SU-DHL-6 (cell line): ENCODE data around the gene SLAIN2.

Experiments
- H2AFZ ChIP-seq: fragments of 200-600 bp; sonication (generic); 2 replicates; pipeline ENCODE4 v1.6.1; 2014; ENCODE audit warnings: low read depth, mild to moderate bottlenecking, moderate library complexity, mixed read lengths, antibody characterized with exemption, low read length; ENCODE audit not compliant: severe bottlenecking
- H3F3A ChIP-seq: fragments of 200-600 bp; shearing (Covaris generic); 2 replicates; pipeline ENCODE4 v1.6.0; 2016; ENCODE audit warnings: antibody characterized with exemption, mild to moderate bottlenecking; ENCODE audit not compliant: insufficient read depth
- H3K27ac ChIP-seq: fragments of 200-600 bp; sonication (generic); 2 replicates; pipeline ENCODE4 v1.5.1; 2016; ENCODE audit warnings: low read depth, mild to moderate bottlenecking, low read length, moderate library complexity, mixed read lengths
- H3K27me3 ChIP-seq: fragments of 200-600 bp; sonication (generic), shearing (Covaris generic); 2 replicates; pipeline ENCODE4 v1.6.0; 2014; ENCODE audit warnings: mild to moderate bottlenecking, low read length
- H3K36me3 ChIP-seq: fragments of 200-600 bp; sonication (generic); 2 replicates; pipeline ENCODE4 v1.6.1; 2014; ENCODE audit warnings: mild to moderate bottlenecking, low read length, mixed read lengths
- H3K4me2 ChIP-seq: fragments of 300-600, 200-600 bp; shearing (Covaris generic), sonication (generic); 2 replicates; pipeline ENCODE4 v1.6.0; 2014; ENCODE audit warnings: low read length, low read depth, mild to moderate bottlenecking; ENCODE audit not compliant: poor library complexity, severe bottlenecking
- H3K4me3 ChIP-seq: fragments of 200-600 bp; sonication (generic); 2 replicates; pipeline ENCODE4 v1.5.1; 2014; ENCODE audit warnings: antibody characterized with exemption, low read length, mild to moderate bottlenecking, mixed read lengths; ENCODE audit not compliant: insufficient read depth, poor library complexity, severe bottlenecking
- H3K79me2 ChIP-seq: fragments of 200-600 bp; sonication (generic); 2 replicates; pipeline ENCODE4 v1.6.1; 2014; ENCODE audit warnings: mild to moderate bottlenecking, low read length, moderate library complexity; ENCODE audit not compliant: insufficient read depth
- H3K9ac ChIP-seq: fragments of 200-600 bp; sonication (generic); 2 replicates; pipeline ENCODE4 v1.7.0; 2014; ENCODE audit warnings: mild to moderate bottlenecking, low read length
- H3K9me2 ChIP-seq: fragments of 200-600 bp; sonication (generic); replicated peaks from 2 replicates; pipeline ENCODE4 v1.6.1; 2014; ENCODE audit warnings: low read length; ENCODE audit not compliant: insufficient read depth
- H3K9me3 ChIP-seq: fragments of 200-600 bp; sonication (generic); 2 replicates; pipeline ENCODE4 v1.6.1; 2014; ENCODE audit warnings: low read length, mixed read lengths; ENCODE audit not compliant: insufficient read depth
- H4K20me1 ChIP-seq: fragments of 200-600 bp; sonication (generic); 2 replicates; pipeline ENCODE4 v1.6.1; 2014; ENCODE audit warnings: low read depth, mild to moderate bottlenecking, antibody characterized with exemption, low read length, moderate library complexity, mixed read lengths
- CTCF ChIP-seq: fragments of 200-600 bp; sonication (generic); IDR thresholded peaks from one replicate; pipeline ENCODE4 v1.5.1; 2017; ENCODE audit warnings: antibody characterized with exemption, mild to moderate bottlenecking, low read length, moderate library complexity; ENCODE audit not compliant: insufficient read depth, poor library complexity, severe bottlenecking
- EZH2phosphoT487 ChIP-seq: fragments of 200-600 bp; sonication (generic), shearing (Covaris generic); conservative IDR thresholded peaks from 2 replicates; pipeline ENCODE4 v1.6.1; 2018; ENCODE audit warnings: mild to moderate bottlenecking, antibody characterized with exemption, low read length, moderate library complexity, mixed read lengths

SLAIN2 gene

GRCh38 chr4:48372272-48372671 is 30.9 kb downstream of the SLAIN2 start:
- Histone ChIP-seq H3K4me3 (no peak overlapping the region), H3K4me2 (no peak overlapping the region), H3F3A (peaks cover 6% of the 10 kb centered on the region), H4K20me1 (peaks cover under 1% of the 10 kb centered on the region; the same call in 1 of the 2 replicates), H3K27ac (no peak overlapping the region), H3K79me2 (peaks cover 20% of the 10 kb centered on the region; the same call in 1 of the 2 replicates), H3K9ac (no peak overlapping the region), H3K9me3 (no peaks in the 10 kb centered on the region), H2AFZ (no peak overlapping the region), H3K27me3 (no peaks in the 10 kb centered on the region), H3K36me3 (no peaks in the 10 kb centered on the region), H3K9me2 (no peaks in the 10 kb centered on the region)
- TF ChIP-seq EZH2phosphoT487 (no peak), CTCF (no peak)

- Histone ChIP-seq H3K27me3 (no peaks in the 10 kb centered on the region), H4K20me1 (no peaks in the 10 kb centered on the region), H3K36me3 (no peaks in the 10 kb centered on the region), H3K79me2 (0 out of 2 replicates have a peak, but pooled peaks cover 4% of the 10 kb centered on the region), H3K9ac (no peak overlapping the region), H3K27ac (no peak overlapping the region), H3K9me3 (no peaks in the 10 kb centered on the region), H3K4me3 (no peak overlapping the region), H3K4me2 (no peak overlapping the region), H3K9me2 (no peaks in the 10 kb centered on the region), H3F3A (0 out of 2 replicates have a peak, but pooled peaks cover 5% of the 10 kb centered on the region), H2AFZ (no peak overlapping the region)
- TF ChIP-seq CTCF (no peak), EZH2phosphoT487 (no peak)
Measured at GRCh38 chr4:48375651-48376304, 34.4 kb downstream of the SLAIN2 start.

DNA sequence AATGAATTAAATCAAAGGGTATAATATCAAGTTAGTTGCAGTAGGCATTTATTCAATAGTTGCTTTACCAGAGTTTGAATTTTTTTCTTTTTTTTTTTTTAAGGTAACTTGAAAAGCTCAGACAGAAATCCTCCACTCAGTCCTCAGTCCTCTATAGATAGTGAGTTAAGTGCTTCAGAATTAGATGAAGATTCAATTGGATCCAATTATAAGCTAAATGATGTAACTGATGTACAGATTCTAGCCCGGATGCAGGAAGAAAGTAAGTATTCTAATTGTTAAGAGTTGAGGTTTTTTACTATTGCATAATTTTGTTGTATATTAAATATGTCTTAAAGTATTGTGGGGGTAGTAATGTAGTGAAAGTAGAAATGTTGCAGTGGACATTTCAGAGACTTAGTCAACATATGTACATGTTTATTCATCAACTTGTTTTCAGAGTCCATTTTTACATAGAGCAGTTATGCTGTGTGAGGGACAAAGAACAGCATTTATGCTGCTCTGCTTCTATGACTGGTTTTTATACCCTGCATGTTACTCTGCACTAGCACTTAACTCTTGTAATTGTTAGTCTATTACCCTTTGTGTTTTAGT is 38.4 kb downstream of the SLAIN2 start:
- H3K9ac ChIP-seq: no peak overlapping the region
- peaks cover 20% of the 10 kb centered on the region for H3K36me3 ChIP-seq
- H2AFZ ChIP-seq: no peak overlapping the region
- peaks cover 5% of the 10 kb centered on the region; the same call in 1 of the 2 replicates for H3F3A ChIP-seq
- H3K4me3 ChIP-seq: no peak overlapping the region
- H3K27ac ChIP-seq: no peak overlapping the region
- TF ChIP-seq CTCF (no peak), EZH2phosphoT487 (no peak)
- H3K9me2 ChIP-seq: no peaks in the 10 kb centered on the region
- H3K27me3 ChIP-seq: no peaks in the 10 kb centered on the region
- no peaks in the 10 kb centered on the region for H4K20me1 ChIP-seq
- no peaks in the 10 kb centered on the region for H3K79me2 ChIP-seq
- no peaks in the 10 kb centered on the region for H3K9me3 ChIP-seq
- no peak overlapping the region for H3K4me2 ChIP-seq
